HG03135 (cell line): Measurements from ENCODE around the gene GFI1.
"Not testable (repeated sequence)": the region's sequence is repeated elsewhere in the genome, so short reads cannot be mapped to it uniquely, and the experiment has no call there.

Experiments
- ATAC-seq: cut with Tn5 transposase; IDR thresholded peaks from one replicate; pipeline ENCODE4 v1.9.1; 2021; ENCODE audit warnings: mild to moderate bottlenecking, moderate library complexity; ENCODE audit not compliant: unreplicated experiment

GFI1 gene

GRCh38 chr1:92466683-92467352 is 19.9 kb downstream of the GFI1 start:
- no peak for ATAC-seq

- no peak for ATAC-seq
These were observed 21.5 kb downstream of the GFI1 start for GRCh38 chr1:92465256-92465647.

GRCh38 chr1:92464588-92465255 is 22.0 kb downstream of the GFI1 start:
- ATAC-seq, result no peak

GRCh38 chr1:92461364-92462097 is 25.2 kb downstream of the GFI1 start:
- ATAC-seq, result no peak

- ATAC-seq, result no peak
These were observed 26.8 kb downstream of the GFI1 start for GRCh38 chr1:92459871-92460320.

GRCh38 chr1:92458146-92458545 is 28.6 kb downstream of the GFI1 start:
- no peak for ATAC-seq

- ATAC-seq, result no peak
These were observed 38.7 kb downstream of the GFI1 start for GRCh38 chr1:92447976-92448375.

GRCh38 chr1:92447033-92447681 is 39.6 kb downstream of the GFI1 start:
- ATAC-seq, result no peak

- no peak for ATAC-seq
These were observed 40.2 kb downstream of the GFI1 start for GRCh38 chr1:92446546-92446945.

GRCh38 chr1:92445865-92446264 is 40.9 kb downstream of the GFI1 start:
- no peak for ATAC-seq

- no peak for ATAC-seq
These were observed 42.4 kb downstream of the GFI1 start for GRCh38 chr1:92444351-92444750.

- ATAC-seq, result no peak
These were observed 42.8 kb downstream of the GFI1 start for GRCh38 chr1:92443893-92444292.

GRCh38 chr1:92442351-92442750 is 44.4 kb downstream of the GFI1 start:
- no peak for ATAC-seq

- no peak for ATAC-seq
These were observed 44.9 kb downstream of the GFI1 start for GRCh38 chr1:92441697-92442342.

- ATAC-seq, result no peak
These were observed 45.4 kb downstream of the GFI1 start for GRCh38 chr1:92441316-92441696.

- no peak for ATAC-seq
These were observed 47.4 kb downstream of the GFI1 start for GRCh38 chr1:92439291-92439690.

GRCh38 chr1:92434572-92434971 is 52.2 kb downstream of the GFI1 start:
- ATAC-seq, result not testable (repeated sequence)

GRCh38 chr1:92430030-92430429 is 56.7 kb downstream of the GFI1 start:
- ATAC-seq, result no peak

GRCh38 chr1:92425617-92426016 is 61.1 kb downstream of the GFI1 start:
- no peak for ATAC-seq
